GM12878 (cell line): ENCODE data around the gene DOCK1. TPM values are rescaled to one million over a fixed set of nuclear protein-coding genes. Genes with fewer than 3 reads are reported as not detected.

Experiments used
- ATAC-seq: fragments of 200-7000 bp; cut with Tn5 transposase; 3 replicates; pipeline ENCODE4 v1.9.1; 2020; ENCODE audit warnings: mild to moderate bottlenecking, moderate library complexity
- BruUV-seq: library from RNA; stranded (reverse); fragments of 400-500 nt; replicated peaks from 2 replicates; lab custom pipeline; 2021; lab: Mats Ljungman, UMichigan
- CTCF ChIA-PET: fragments of 300-600 bp; sonication (Branson Sonifier 250); formaldehyde crosslinking; extraction: SDS; loops from one replicate; lab custom pipeline; 2021; ENCODE audit warnings: inconsistent platforms; lab: Yijun Ruan, JAX
- POLR2A ChIA-PET: fragments of 350-600 bp; formaldehyde crosslinking; extraction: SDS; loops from one replicate; lab custom pipeline; 2021; ENCODE audit warnings: inconsistent platforms; lab: Charles Lee
- RAD21 ChIA-PET: fragments of 300-600 bp; sonication (Branson Sonifier 250); formaldehyde crosslinking; loops from one replicate; lab custom pipeline; 2023; ENCODE audit warnings: antibody characterized with exemption; ENCODE audit not compliant: unreplicated experiment; lab: Charles Lee
- SMC1A ChIA-PET: fragments of 300-600 bp; sonication (Branson Sonifier 250); formaldehyde crosslinking; loops from one replicate; lab custom pipeline; 2023; ENCODE audit not compliant: unreplicated experiment, uncharacterized antibody; lab: Charles Lee
- DNase-seq: peaks from one replicate; pipeline ENCODE4 v3.0.0-alpha.2; 2011; ENCODE audit warnings: low read depth, low spot score
- FAIRE-seq: peaks from 3 replicates; lab custom pipeline; 2011; peaks lifted over from hg19 to GRCh38; lab: Jason Lieb, UNC
- H2AFZ ChIP-seq: 2 replicates; pipeline ENCODE4 v1.6.0; 2011; ENCODE audit warnings: low read depth, low read length, control low read depth; ENCODE audit not compliant: control insufficient read depth
- H3K27ac ChIP-seq: 2 replicates; pipeline ENCODE4 v1.5.1; 2011; ENCODE audit warnings: control low read depth; ENCODE audit not compliant: control insufficient read depth, insufficient read depth
- H3K27me3 ChIP-seq, 2 experiments: replicated peaks in 1 of 2; 2 replicates each; pipeline versions ENCODE4 v1.6.0 to v1.6.1; 2011; ENCODE audit warnings: low read length in 1 of 2; ENCODE audit not compliant: control insufficient read depth in 2 of 2, insufficient read depth in 2 of 2
- H3K36me3 ChIP-seq, 2 experiments: 2 replicates each; pipeline ENCODE4 v1.5.1; 2011; ENCODE audit warnings: low read length in 1 of 2; ENCODE audit not compliant: control insufficient read depth in 2 of 2, insufficient read depth in 2 of 2
- H3K4me1 ChIP-seq: 2 replicates; pipeline ENCODE4 v1.6.1; 2011; ENCODE audit warnings: mild to moderate bottlenecking, low read length, moderate library complexity, mixed read lengths; ENCODE audit not compliant: control insufficient read depth, insufficient read depth
- H3K4me2 ChIP-seq: 2 replicates; pipeline ENCODE4 v1.6.0; 2011; ENCODE audit warnings: control low read depth; ENCODE audit not compliant: control insufficient read depth, insufficient read depth
- H3K4me3 ChIP-seq: fragments of 200-600 bp; sonication (generic); 2 replicates; pipeline ENCODE4 v1.5.1; 2016
- H3K79me2 ChIP-seq: 2 replicates; pipeline ENCODE4 v1.6.0; 2011; ENCODE audit warnings: low read length; ENCODE audit not compliant: control insufficient read depth, insufficient read depth
- H3K9ac ChIP-seq: 2 replicates; pipeline ENCODE4 v1.8.0; 2011; ENCODE audit warnings: low read length, control low read depth, mixed read lengths; ENCODE audit not compliant: control insufficient read depth, insufficient read depth
- H3K9me3 ChIP-seq: replicated peaks from 3 replicates; pipeline ENCODE4 v1.5.1; 2011; ENCODE audit warnings: mild to moderate bottlenecking, low read length; ENCODE audit not compliant: control insufficient read depth, insufficient read depth
- H4K20me1 ChIP-seq: 2 replicates; pipeline ENCODE4 v1.6.0; 2011; ENCODE audit not compliant: control insufficient read depth, insufficient read depth
- ATF2 ChIP-seq: IDR thresholded peaks from 2 replicates; pipeline ENCODE4 v1.6.1; 2012; ENCODE audit warnings: low read length, inconsistent platforms
- BMI1 ChIP-seq: fragments of 450-650 bp; IDR thresholded peaks from 2 replicates; pipeline ENCODE4 v1.6.1; 2016; ENCODE audit warnings: mild to moderate bottlenecking, moderate library complexity, borderline replicate concordance
- CHD4 ChIP-seq: fragments of 200-600 bp; sonication (generic); IDR thresholded peaks from 2 replicates; pipeline ENCODE4 v1.6.1; 2016; ENCODE audit warnings: mild to moderate bottlenecking
- CREB1 ChIP-seq: IDR thresholded peaks from 2 replicates; pipeline ENCODE4 v1.6.1; 2012; ENCODE audit warnings: low read depth, mild to moderate bottlenecking, inconsistent platforms
- E2F4 ChIP-seq: IDR thresholded peaks from 2 replicates; pipeline ENCODE4 v1.6.1; 2012; ENCODE audit warnings: low read depth, low read length, improper control_type of control experiment
- ETV6 ChIP-seq, 2 experiments: fragments of 450-650 bp in 1 of 2; IDR thresholded peaks in 1 of 2; conservative IDR thresholded peaks in 1 of 2; 2 replicates each; pipeline ENCODE4 v1.6.1; 2014; ENCODE audit warnings: antibody characterized with exemption in 1 of 2, borderline replicate concordance in 1 of 2, low read depth in 1 of 2, mild to moderate bottlenecking in 1 of 2, moderate library complexity in 1 of 2
- FOXM1 ChIP-seq: IDR thresholded peaks from 2 replicates; pipeline ENCODE4 v1.6.1; 2012; ENCODE audit warnings: low read depth, mild to moderate bottlenecking, inconsistent platforms, low read length, moderate library complexity
- HDAC2 ChIP-seq: fragments of 200-600 bp; sonication (generic); IDR thresholded peaks from 2 replicates; pipeline ENCODE4 v1.6.1; 2017
- PAX8 ChIP-seq: fragments of 450-650 bp; IDR thresholded peaks from 2 replicates; pipeline ENCODE4 v1.6.1; 2017; ENCODE audit warnings: mild to moderate bottlenecking, moderate library complexity
- POLR2A ChIP-seq: IDR thresholded peaks from 2 replicates; pipeline ENCODE4 v1.6.1; 2011; ENCODE audit warnings: low read depth, mild to moderate bottlenecking, low read length
- SIN3A ChIP-seq: IDR thresholded peaks from 2 replicates; pipeline ENCODE4 v1.6.1; 2012; ENCODE audit warnings: low read depth, low read length, improper control_type of control experiment
- SMAD1 ChIP-seq: fragments of 450-650 bp; IDR thresholded peaks from 2 replicates; pipeline ENCODE4 v1.6.1; 2018; ENCODE audit warnings: mild to moderate bottlenecking, low read depth; ENCODE audit not compliant: partially characterized antibody
- SREBF1 ChIP-seq: IDR thresholded peaks from 2 replicates; pipeline ENCODE4 v1.6.1; 2012; ENCODE audit warnings: mild to moderate bottlenecking, low read length
- WRNIP1 ChIP-seq: IDR thresholded peaks from 2 replicates; pipeline ENCODE4 v1.6.1; 2011; ENCODE audit warnings: low read depth, low read length, improper control_type of control experiment, borderline replicate concordance
- ZNF622 ChIP-seq: fragments of 450-650 bp; IDR thresholded peaks from 2 replicates; pipeline ENCODE4 v1.6.1; 2017; ENCODE audit warnings: mild to moderate bottlenecking, inconsistent platforms
- WGBS: methylation state at CpG from one replicate; pipeline ENCODE4 v1.1.6; 2016; ENCODE audit warnings: low lambda C conversion rate; ENCODE audit not compliant: insufficient replicate concordance, insufficient coverage; ENCODE audit errors: missing lambda C conversion rate; 5-methylcytosine and 5-hydroxymethylcytosine counted together
- in situ Hi-C: fragments of 300-500 bp; cut with MboI; formaldehyde crosslinking; loops from 9 replicates; pipeline ENCODE4 v1.14.3; 2018; ENCODE audit warnings: mixed read lengths
- intact Hi-C: fragments of 100-400 bp; cut with micrococcal nuclease; formaldehyde crosslinking; loops from one replicate; pipeline ENCODE4 v1.14.2; 2022; ENCODE audit not compliant: unreplicated experiment
- polyA plus RNA-seq, 11 experiments: library from polyadenylated mRNA; depleted of rRNA in 4 of 11; unstranded in 6 of 11; stranded (reverse) in 5 of 11; fragments of >200 nt; fragmentation: Nextera tagmentation in 4 of 11; fragmentation: Illumina TruSeq in 1 of 11; extraction: Ambion mirVana in 4 of 11; extraction: Trizol in 1 of 11; gene quantifications; 1 replicate in 1 of 11; 2 replicates in 10 of 11; pipeline versions ENCODE4 v1.2.1 to v1.2.3, GENCODE V29; 2011 to 2016; ENCODE audit warnings: inconsistent platforms in 2 of 11, missing spikeins in 2 of 11, low read depth in 1 of 11
- total RNA-seq, 4 experiments: library from RNA; depleted of rRNA in 3 of 4; stranded (reverse); fragments of >200 nt in 3 of 4; fragmentation: Illumina TruSeq in 1 of 4; extraction: Trizol in 1 of 4; gene quantifications; 2 replicates each; pipeline versions ENCODE4 v1.2.1 to v1.2.3, GENCODE V29; 2013 to 2021
- TF ChIP-seq, protein P1 (sequence below): fragments of 450-650 bp; IDR thresholded peaks from 2 replicates; pipeline ENCODE4 v1.6.1; 2016; ENCODE audit warnings: mild to moderate bottlenecking
- TF ChIP-seq, protein P2 (sequence below): fragments of 450-650 bp; IDR thresholded peaks from 2 replicates; pipeline ENCODE4 v1.6.1; 2016; ENCODE audit warnings: mild to moderate bottlenecking, moderate library complexity, borderline replicate concordance

DOCK1 gene
- total and polyA plus RNA-seq, 10 of the 15 experiments (the other 5 are each of a cell fraction or from before 2014, with no cell fraction given), result 0.05 to 0.18 TPM; not detected in 8

DNA sequence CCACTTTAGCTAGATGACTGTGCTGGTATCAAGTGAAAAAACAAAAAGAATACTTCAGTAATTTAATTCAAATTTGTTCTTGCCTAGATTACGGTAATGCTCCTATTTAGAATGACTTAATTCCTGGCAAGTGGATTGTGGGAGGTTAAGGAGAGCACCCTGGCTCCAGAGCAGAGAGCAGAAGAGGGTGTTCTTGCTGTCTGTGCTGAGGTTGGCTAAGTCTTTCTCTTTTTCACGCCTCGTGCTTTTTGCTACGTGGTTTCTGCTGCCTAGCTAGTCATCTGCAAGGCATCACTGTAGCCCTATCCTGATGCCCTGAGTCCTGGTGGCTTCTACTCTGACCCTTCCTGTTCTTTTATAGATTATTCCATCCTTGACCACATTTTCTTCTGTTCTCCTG, 189.8 kb downstream of the DOCK1 start (continued):
- TF ChIP-seq FOXM1 (no peak), E2F4 (no peak), CREB1 (no peak), SREBF1 (no peak), ZNF622 (no peak)
- TF ChIP-seq, protein P1, sequence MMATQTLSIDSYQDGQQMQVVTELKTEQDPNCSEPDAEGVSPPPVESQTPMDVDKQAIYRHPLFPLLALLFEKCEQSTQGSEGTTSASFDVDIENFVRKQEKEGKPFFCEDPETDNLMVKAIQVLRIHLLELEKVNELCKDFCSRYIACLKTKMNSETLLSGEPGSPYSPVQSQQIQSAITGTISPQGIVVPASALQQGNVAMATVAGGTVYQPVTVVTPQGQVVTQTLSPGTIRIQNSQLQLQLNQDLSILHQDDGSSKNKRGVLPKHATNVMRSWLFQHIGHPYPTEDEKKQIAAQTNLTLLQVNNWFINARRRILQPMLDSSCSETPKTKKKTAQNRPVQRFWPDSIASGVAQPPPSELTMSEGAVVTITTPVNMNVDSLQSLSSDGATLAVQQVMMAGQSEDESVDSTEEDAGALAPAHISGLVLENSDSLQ, result no peak

DNA sequence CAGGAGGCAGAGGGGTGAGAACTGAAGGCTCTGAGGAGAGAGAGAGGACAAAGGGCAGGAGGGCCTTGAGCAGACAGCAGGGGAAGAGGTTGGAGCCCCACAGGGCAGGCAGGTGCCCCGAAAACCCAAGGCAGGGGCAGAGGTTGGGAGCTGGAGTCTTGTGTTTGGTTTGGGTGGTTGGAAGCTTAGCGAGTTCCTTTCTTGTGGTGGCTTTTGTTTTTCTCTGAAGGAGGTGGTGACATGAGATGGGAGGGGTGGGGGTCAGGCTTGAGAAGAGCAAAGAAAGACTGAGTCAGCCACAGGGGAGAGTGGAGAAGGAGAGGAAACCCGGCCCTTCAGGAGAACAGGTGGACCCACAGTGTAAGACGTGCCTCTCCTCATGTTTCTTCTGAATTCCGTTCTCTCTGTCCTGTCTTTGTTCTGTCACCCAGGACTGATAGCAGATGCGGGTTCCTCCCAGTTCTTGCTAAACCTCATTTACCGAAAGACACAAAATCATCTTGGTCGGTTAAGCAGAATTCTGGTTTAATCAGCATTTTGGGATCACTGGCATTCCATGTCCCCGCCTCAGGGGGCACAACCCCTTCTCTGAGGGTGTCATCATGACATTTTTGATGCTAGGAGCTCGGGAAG, 195.9 kb downstream of the DOCK1 start:
- BruUV-seq, result no TSS peak
- ChIA-PET RAD21 (no interaction called here), SMC1A (no interaction called here), CTCF (no interaction called here), POLR2A (no interaction called here)
- intact Hi-C loops (no loop called here), in situ Hi-C loops (no loop called here)
- 35% methylated on average over 10 of the region's 10 CpGs for WGBS
- no peaks in the 10 kb centered on the region for H3K27me3 ChIP-seq
- DNase-seq, result no peak
- no peak overlapping the region for H3K4me2 ChIP-seq
- H3K9ac ChIP-seq, result no peak overlapping the region
- H3K36me3 ChIP-seq, result no peaks in the 10 kb centered on the region
- H3K4me3 ChIP-seq, result no peak overlapping the region
- H3K27ac ChIP-seq, result no peak overlapping the region
- no peaks in the 10 kb centered on the region; the same call in 2 of the 3 replicates for H3K9me3 ChIP-seq
- no peaks in the 10 kb centered on the region for H3K79me2 ChIP-seq
- no peak overlapping the region for H2AFZ ChIP-seq
- ATAC-seq, result no peak
- no peak for FAIRE-seq
- no peaks in the 10 kb centered on the region for H4K20me1 ChIP-seq
- no peaks in the 10 kb centered on the region for H3K4me1 ChIP-seq
- TF ChIP-seq WRNIP1 (no peak), SMAD1 (no peak), POLR2A (no peak), HDAC2 (no peak), ETV6 (conservative IDR thresholded peaks at IDR 0.05 in 1 of 2, IDR thresholded peaks at IDR 0.05 in 1 of 2; ENCODE audit: borderline replicate concordance in 1 of 2, low read depth in 1 of 2) (no peak), BMI1 (no peak), SIN3A (no peak), PAX8 (no peak), CHD4 (no peak), CREB1 (no peak), ATF2 (no peak)
- TF ChIP-seq, protein P2, sequence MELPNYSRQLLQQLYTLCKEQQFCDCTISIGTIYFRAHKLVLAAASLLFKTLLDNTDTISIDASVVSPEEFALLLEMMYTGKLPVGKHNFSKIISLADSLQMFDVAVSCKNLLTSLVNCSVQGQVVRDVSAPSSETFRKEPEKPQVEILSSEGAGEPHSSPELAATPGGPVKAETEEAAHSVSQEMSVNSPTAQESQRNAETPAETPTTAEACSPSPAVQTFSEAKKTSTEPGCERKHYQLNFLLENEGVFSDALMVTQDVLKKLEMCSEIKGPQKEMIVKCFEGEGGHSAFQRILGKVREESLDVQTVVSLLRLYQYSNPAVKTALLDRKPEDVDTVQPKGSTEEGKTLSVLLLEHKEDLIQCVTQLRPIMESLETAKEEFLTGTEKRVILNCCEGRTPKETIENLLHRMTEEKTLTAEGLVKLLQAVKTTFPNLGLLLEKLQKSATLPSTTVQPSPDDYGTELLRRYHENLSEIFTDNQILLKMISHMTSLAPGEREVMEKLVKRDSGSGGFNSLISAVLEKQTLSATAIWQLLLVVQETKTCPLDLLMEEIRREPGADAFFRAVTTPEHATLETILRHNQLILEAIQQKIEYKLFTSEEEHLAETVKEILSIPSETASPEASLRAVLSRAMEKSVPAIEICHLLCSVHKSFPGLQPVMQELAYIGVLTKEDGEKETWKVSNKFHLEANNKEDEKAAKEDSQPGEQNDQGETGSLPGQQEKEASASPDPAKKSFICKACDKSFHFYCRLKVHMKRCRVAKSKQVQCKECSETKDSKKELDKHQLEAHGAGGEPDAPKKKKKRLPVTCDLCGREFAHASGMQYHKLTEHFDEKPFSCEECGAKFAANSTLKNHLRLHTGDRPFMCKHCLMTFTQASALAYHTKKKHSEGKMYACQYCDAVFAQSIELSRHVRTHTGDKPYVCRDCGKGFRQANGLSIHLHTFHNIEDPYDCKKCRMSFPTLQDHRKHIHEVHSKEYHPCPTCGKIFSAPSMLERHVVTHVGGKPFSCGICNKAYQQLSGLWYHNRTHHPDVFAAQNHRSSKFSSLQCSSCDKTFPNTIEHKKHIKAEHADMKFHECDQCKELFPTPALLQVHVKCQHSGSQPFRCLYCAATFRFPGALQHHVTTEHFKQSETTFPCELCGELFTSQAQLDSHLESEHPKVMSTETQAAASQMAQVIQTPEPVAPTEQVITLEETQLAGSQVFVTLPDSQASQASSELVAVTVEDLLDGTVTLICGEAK, result no peak
